ENCODE results near the gene RNASEH2B.

The RNASEH2B gene

DNA sequence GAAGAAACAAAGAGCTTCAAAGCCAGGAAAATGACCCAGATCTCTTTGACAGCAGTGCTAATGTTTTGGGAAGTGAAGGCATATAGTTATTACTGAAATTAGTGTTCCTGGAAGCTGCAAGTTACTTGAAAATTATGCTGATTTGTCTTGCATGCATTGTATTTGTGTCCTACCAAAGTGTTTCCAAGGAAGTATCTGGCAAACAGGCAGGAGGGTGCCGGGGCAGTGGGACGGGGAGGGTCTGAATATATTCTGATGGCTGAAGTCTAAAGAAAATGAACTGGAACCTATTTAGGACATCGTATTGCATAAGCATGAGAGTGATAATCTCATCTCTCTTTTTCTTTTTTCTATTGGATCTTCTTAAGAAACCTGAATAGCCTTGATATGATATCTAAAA is 9.0 kb downstream of the RNASEH2B start:
- Histone ChIP-seq H3K4me1 (ENCODE audit: control insufficient read depth, insufficient read depth, low read length, poor library complexity, severe bottlenecking) (peaks cover 10% of the 10 kb centered on the region), H3K4me3 (ENCODE audit: extremely low read depth, insufficient read depth, low read length, poor library complexity, severe bottlenecking) (no peak overlapping the region), H3K36me3 (ENCODE audit: control insufficient read depth, insufficient read depth, low read length) (no peaks in the 10 kb centered on the region), H3K27ac (ENCODE audit: low read depth, low read length, severe bottlenecking) (no peak overlapping the region), H3K9me3 (ENCODE audit: control insufficient read depth, low read length) (peaks cover 21% of the 10 kb centered on the region)
- 100% methylated on average over 2 of the region's 3 CpGs; no CpG with 5 or more reads in 1 of the 2 experiments for WGBS, 2 experiments (ENCODE audit: insufficient coverage in 2 of 2)

- Histone ChIP-seq H3K9me3 (ENCODE audit: control insufficient read depth, low read length) (peaks cover 24% of the 10 kb centered on the region), H3K4me1 (ENCODE audit: control insufficient read depth, insufficient read depth, low read length, poor library complexity, severe bottlenecking) (peaks cover 10% of the 10 kb centered on the region), H3K27ac (ENCODE audit: low read depth, low read length, severe bottlenecking) (no peak overlapping the region), H3K36me3 (ENCODE audit: control insufficient read depth, insufficient read depth, low read length) (no peaks in the 10 kb centered on the region), H3K4me3 (ENCODE audit: extremely low read depth, insufficient read depth, low read length, poor library complexity, severe bottlenecking) (no peak overlapping the region)
- no CpG with 5 or more reads among the region's 2 CpGs for WGBS, 2 experiments (ENCODE audit: insufficient coverage in 2 of 2)
Measured at GRCh38 chr13:50919277-50919676, 9.7 kb downstream of the RNASEH2B start.

DNA sequence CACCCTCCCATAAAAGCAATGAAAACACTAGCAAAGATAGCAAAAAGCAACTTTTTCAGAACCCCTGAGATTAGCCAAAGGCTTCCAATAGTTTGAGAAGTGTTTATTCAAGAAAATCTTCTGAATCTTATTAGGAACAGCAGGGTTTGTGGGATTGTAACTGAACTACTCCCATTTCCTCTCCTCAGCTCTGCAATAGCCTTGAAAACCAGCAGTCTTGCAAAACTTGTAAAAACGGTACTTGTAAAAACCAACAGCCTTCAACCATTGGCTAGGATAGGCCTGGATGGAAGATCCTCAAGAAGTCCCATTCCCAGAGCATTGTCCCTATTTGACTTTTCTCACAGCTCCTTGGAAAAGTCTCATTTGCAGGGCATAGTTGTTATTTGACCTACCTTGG is 12.1 kb downstream of the RNASEH2B start:
- H3K36me3 ChIP-seq (ENCODE audit: control insufficient read depth, insufficient read depth, low read length), result no peaks in the 10 kb centered on the region
- no peaks in the 10 kb centered on the region for H3K4me1 ChIP-seq (ENCODE audit: control insufficient read depth, insufficient read depth, low read length, poor library complexity, severe bottlenecking)
- H3K9me3 ChIP-seq (ENCODE audit: control insufficient read depth, low read length), result peaks cover 33% of the 10 kb centered on the region
- no peak overlapping the region for H3K4me3 ChIP-seq (ENCODE audit: extremely low read depth, insufficient read depth, low read length, poor library complexity, severe bottlenecking)
- 100% methylated on average over 1 of the region's 1 CpG for WGBS, 2 experiments (ENCODE audit: insufficient coverage in 2 of 2)
- H3K27ac ChIP-seq (ENCODE audit: low read depth, low read length, severe bottlenecking), result no peak overlapping the region

GRCh38 chr13:50923272-50923671 is 13.7 kb downstream of the RNASEH2B start:
- Histone ChIP-seq H3K27ac (ENCODE audit: low read depth, low read length, severe bottlenecking) (no peak overlapping the region), H3K4me3 (ENCODE audit: extremely low read depth, insufficient read depth, low read length, poor library complexity, severe bottlenecking) (no peak overlapping the region), H3K36me3 (ENCODE audit: control insufficient read depth, insufficient read depth, low read length) (no peaks in the 10 kb centered on the region), H3K4me1 (ENCODE audit: control insufficient read depth, insufficient read depth, low read length, poor library complexity, severe bottlenecking) (no peaks in the 10 kb centered on the region), H3K9me3 (ENCODE audit: control insufficient read depth, low read length) (peaks cover 33% of the 10 kb centered on the region)
- WGBS, 2 experiments (ENCODE audit: insufficient coverage in 2 of 2), result 100% methylated on average over 1 of the region's 1 CpG; no CpG with 5 or more reads in 1 of the 2 experiments

DNA sequence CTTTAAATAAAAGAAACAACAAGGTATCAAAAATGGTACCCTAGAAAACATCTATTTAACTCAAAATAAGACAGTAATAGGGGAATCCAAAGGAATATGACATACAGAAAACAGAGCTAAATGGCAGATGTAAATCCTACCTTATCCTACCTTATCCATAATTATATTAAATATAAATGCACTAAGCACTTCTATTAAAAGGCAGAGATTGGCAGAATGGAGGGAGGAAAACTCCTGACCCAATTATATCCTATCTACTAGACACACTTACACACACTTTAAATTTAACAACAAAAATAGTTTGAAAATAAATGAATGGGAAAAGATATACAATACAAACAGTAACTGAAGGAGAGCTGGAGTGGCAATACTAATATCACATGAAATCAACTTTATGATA is 14.4 kb downstream of the RNASEH2B start:
- H3K9me3 ChIP-seq (ENCODE audit: control insufficient read depth, low read length), result peaks cover 33% of the 10 kb centered on the region
- no peaks in the 10 kb centered on the region for H3K36me3 ChIP-seq (ENCODE audit: control insufficient read depth, insufficient read depth, low read length)
- no peaks in the 10 kb centered on the region for H3K4me1 ChIP-seq (ENCODE audit: control insufficient read depth, insufficient read depth, low read length, poor library complexity, severe bottlenecking)
- H3K4me3 ChIP-seq (ENCODE audit: extremely low read depth, insufficient read depth, low read length, poor library complexity, severe bottlenecking), result no peak overlapping the region
- H3K27ac ChIP-seq (ENCODE audit: low read depth, low read length, severe bottlenecking), result no peak overlapping the region

DNA sequence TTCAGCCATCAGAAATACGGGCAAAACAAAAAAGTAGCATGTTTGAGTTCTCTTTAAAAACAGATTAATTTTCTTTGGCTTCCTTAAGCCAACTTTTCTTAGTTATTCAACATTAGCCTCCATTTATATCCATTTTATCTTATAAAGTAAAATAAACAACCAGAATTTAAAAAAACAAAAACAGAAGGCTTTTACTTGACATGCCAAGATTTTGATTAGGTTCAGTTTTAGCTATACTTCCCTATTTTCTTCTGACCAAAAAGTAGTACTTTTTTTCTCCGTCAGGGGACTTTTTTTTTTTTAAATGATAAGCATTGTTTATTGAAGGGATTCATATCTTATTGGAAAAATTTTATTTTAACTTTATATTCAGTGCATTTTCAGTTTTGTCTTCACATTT is 18.1 kb downstream of the RNASEH2B start:
- Histone ChIP-seq H3K36me3 (ENCODE audit: control insufficient read depth, insufficient read depth, low read length) (peaks cover 6% of the 10 kb centered on the region), H3K9me3 (ENCODE audit: control insufficient read depth, low read length) (peaks cover 21% of the 10 kb centered on the region), H3K27ac (ENCODE audit: low read depth, low read length, severe bottlenecking) (no peak overlapping the region), H3K4me3 (ENCODE audit: extremely low read depth, insufficient read depth, low read length, poor library complexity, severe bottlenecking) (no peak overlapping the region), H3K4me1 (ENCODE audit: control insufficient read depth, insufficient read depth, low read length, poor library complexity, severe bottlenecking) (no peaks in the 10 kb centered on the region)
- WGBS, 2 experiments (ENCODE audit: insufficient coverage in 2 of 2), result no CpG with 5 or more reads among the region's 2 CpGs

DNA sequence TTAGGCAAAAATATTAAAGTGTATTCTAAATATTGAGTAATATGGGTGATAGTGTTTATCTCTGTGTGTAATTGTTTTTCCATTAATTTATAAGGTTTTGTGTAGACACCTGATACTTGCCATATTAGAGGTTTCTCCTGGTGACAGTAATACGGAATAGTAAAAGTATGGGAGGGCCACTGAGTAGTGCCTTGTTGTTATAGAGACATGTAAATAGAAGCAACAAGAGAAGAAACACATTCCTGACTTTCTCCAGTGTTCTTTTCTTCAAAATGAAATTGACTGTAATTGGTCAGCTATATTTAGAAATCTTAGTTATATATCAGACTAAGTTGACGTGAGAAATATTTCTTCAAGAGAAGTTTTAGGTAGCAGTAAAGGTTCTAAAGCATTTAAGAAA is 18.5 kb downstream of the RNASEH2B start:
- Histone ChIP-seq H3K27ac (ENCODE audit: low read depth, low read length, severe bottlenecking) (no peak overlapping the region), H3K4me1 (ENCODE audit: control insufficient read depth, insufficient read depth, low read length, poor library complexity, severe bottlenecking) (no peaks in the 10 kb centered on the region), H3K4me3 (ENCODE audit: extremely low read depth, insufficient read depth, low read length, poor library complexity, severe bottlenecking) (no peak overlapping the region), H3K36me3 (ENCODE audit: control insufficient read depth, insufficient read depth, low read length) (peaks cover 6% of the 10 kb centered on the region), H3K9me3 (ENCODE audit: control insufficient read depth, low read length) (peaks cover 17% of the 10 kb centered on the region)
- WGBS, 2 experiments (ENCODE audit: insufficient coverage in 2 of 2), result 90% methylated on average over 2 of the region's 2 CpGs; no CpG with 5 or more reads in 1 of the 2 experiments

GRCh38 chr13:50928659-50929462 is 19.3 kb downstream of the RNASEH2B start:
- H3K9me3 ChIP-seq (ENCODE audit: control insufficient read depth, low read length), result peaks cover 10% of the 10 kb centered on the region
- H3K27ac ChIP-seq (ENCODE audit: low read depth, low read length, severe bottlenecking), result no peak overlapping the region
- peaks cover 6% of the 10 kb centered on the region for H3K36me3 ChIP-seq (ENCODE audit: control insufficient read depth, insufficient read depth, low read length)
- H3K4me1 ChIP-seq (ENCODE audit: control insufficient read depth, insufficient read depth, low read length, poor library complexity, severe bottlenecking), result no peaks in the 10 kb centered on the region
- WGBS, 2 experiments (ENCODE audit: insufficient coverage in 2 of 2), result 89 to 100% methylated on average over 2 to 3 of the region's 3 CpGs
- H3K4me3 ChIP-seq (ENCODE audit: extremely low read depth, insufficient read depth, low read length, poor library complexity, severe bottlenecking), result no peak overlapping the region

- Histone ChIP-seq H3K4me1 (ENCODE audit: control insufficient read depth, insufficient read depth, low read length, poor library complexity, severe bottlenecking) (no peaks in the 10 kb centered on the region), H3K36me3 (ENCODE audit: control insufficient read depth, insufficient read depth, low read length) (peaks cover 17% of the 10 kb centered on the region), H3K4me3 (ENCODE audit: extremely low read depth, insufficient read depth, low read length, poor library complexity, severe bottlenecking) (no peak overlapping the region), H3K9me3 (ENCODE audit: control insufficient read depth, low read length) (no peaks in the 10 kb centered on the region), H3K27ac (ENCODE audit: low read depth, low read length, severe bottlenecking) (no peak overlapping the region)
- 87 to 93% methylated on average over 6 of the region's 6 CpGs for WGBS, 2 experiments (ENCODE audit: insufficient coverage in 2 of 2)
Measured at GRCh38 chr13:50932091-50932490, 22.5 kb downstream of the RNASEH2B start.

DNA sequence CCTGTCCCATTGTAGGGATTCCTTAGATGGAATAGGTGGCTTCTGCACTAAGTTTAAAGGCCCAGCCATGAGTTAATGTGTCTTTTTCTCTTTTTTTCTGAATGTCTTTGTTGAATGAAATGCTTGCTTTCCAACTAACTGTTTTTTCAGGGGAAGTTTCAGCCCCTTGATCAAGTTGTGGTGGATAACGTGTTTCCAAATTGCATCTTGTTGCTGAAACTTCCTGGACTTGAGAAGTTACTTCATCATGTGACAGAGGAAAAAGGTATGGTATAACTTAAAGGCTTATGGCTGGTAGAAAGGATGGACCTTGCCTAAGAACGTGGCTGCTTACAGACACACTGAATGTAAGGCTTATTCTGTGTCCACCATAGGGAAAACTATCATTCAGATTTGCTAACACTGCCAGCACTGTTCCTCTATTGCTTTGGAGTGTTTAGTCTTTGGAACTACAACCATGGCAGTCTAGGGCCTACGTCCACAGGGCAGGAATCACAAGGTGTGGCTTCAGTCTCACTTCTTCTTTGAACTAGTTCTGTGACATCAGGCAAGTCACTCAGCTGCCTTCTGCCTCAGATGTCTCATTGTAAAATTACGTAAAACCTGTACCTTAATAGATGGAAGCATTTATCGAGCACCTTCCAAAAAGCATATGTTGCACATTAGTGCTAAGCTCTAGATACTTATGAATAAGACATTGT is 25.3 kb downstream of the RNASEH2B start:
- 92 to 100% methylated on average over 2 to 5 of the region's 5 CpGs for WGBS, 2 experiments (ENCODE audit: insufficient coverage in 2 of 2)
- Histone ChIP-seq H3K4me3 (ENCODE audit: extremely low read depth, insufficient read depth, low read length, poor library complexity, severe bottlenecking) (no peak overlapping the region), H3K36me3 (ENCODE audit: control insufficient read depth, insufficient read depth, low read length) (peaks cover 21% of the 10 kb centered on the region), H3K9me3 (ENCODE audit: control insufficient read depth, low read length) (peaks cover 4% of the 10 kb centered on the region), H3K4me1 (ENCODE audit: control insufficient read depth, insufficient read depth, low read length, poor library complexity, severe bottlenecking) (no peaks in the 10 kb centered on the region), H3K27ac (ENCODE audit: low read depth, low read length, severe bottlenecking) (no peak overlapping the region)

DNA sequence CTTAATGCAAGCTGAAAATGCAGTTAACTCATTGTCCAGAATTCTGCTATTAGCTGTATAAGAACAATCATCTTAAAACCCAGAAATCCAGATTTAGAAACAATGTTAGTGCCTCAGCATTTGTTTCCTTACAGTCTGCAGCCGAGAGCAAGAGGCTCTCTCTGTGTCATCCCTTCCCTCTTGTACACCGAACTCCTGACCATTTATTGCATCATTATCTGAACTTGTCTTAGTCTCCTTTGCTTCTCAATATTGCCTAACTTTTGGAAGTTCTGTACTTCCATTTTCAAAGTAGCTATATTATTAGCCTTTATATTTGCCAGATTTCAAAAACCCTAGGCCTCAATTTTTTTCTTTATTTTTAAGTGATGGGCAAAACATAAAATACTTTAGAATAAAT is 27.1 kb downstream of the RNASEH2B start:
- Histone ChIP-seq H3K27ac (ENCODE audit: low read depth, low read length, severe bottlenecking) (no peak overlapping the region), H3K4me3 (ENCODE audit: extremely low read depth, insufficient read depth, low read length, poor library complexity, severe bottlenecking) (no peak overlapping the region), H3K36me3 (ENCODE audit: control insufficient read depth, insufficient read depth, low read length) (peaks cover 21% of the 10 kb centered on the region), H3K9me3 (ENCODE audit: control insufficient read depth, low read length) (peaks cover 4% of the 10 kb centered on the region), H3K4me1 (ENCODE audit: control insufficient read depth, insufficient read depth, low read length, poor library complexity, severe bottlenecking) (no peaks in the 10 kb centered on the region)
- WGBS, 2 experiments (ENCODE audit: insufficient coverage in 2 of 2), result 89 to 100% methylated on average over 2 of the region's 2 CpGs

Data from mesodermal cell (in vitro differentiated cells).